ENCODE results near the gene TUBGCP4. TPM values are rescaled to one million over a fixed set of nuclear protein-coding genes. Genes with fewer than 3 reads are reported as not detected.

Gene TUBGCP4
- total RNA-seq, 1 experiment from 2014 or later: 31.9 TPM

DNA sequence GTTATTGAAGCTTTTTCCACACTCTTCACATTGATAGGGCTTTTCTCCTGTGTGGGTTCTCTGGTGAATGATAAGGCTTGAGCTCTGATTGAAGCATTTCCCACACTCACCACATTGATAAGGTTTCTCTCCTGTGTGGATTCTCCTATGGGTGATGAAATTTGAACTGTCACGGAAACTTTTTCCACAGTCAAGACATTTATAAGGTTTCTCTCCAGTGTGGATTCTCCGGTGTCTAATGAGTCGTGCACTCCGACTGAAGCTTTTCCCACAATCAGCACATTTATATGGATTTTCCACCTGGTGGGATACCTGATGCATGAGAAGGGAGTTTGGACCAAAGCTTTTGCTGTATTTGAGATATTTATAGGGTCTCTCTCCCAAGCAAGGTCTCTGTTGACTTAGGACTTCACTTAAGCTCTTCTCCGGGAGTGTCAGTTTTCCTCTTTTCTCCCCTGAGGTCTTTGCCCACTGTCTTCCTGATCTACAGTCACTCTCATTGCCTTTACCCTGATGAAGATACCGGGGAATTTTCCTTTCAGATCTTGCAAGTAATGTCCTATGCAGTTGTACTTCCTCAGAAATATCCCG is 9.5 kb upstream of the TUBGCP4 start:
- TSS peak; percentile 44 for BruUV-seq (replicated peaks)
- Histone ChIP-seq H3K27ac (ENCODE audit: low read length) (no peak overlapping the region), H3K4me3 (ENCODE audit: low read depth in 2 of 2, low read length in 2 of 2) (no peak overlapping the region), H3K4me1 (ENCODE audit: control insufficient read depth, insufficient read depth, low read length) (no peaks in the 10 kb centered on the region), H3K27me3 (ENCODE audit: control insufficient read depth, insufficient read depth, low read length) (no peaks in the 10 kb centered on the region), H3K9me3 (ENCODE audit: control insufficient read depth, insufficient read depth, low read depth, low read length) (peaks cover 76% of the 10 kb centered on the region), H3K36me3 (ENCODE audit: control insufficient read depth, insufficient read depth, low read length) (no peaks in the 10 kb centered on the region; the same call in 1 of the 2 replicates)
- no peak for ATAC-seq
- intact Hi-C loops (cut with micrococcal nuclease; ENCODE audit: unreplicated experiment): no loop called here
- ChIA-PET POLR2A (no interaction called here), CTCF (no interaction called here)
- TF ChIP-seq, protein P1, sequence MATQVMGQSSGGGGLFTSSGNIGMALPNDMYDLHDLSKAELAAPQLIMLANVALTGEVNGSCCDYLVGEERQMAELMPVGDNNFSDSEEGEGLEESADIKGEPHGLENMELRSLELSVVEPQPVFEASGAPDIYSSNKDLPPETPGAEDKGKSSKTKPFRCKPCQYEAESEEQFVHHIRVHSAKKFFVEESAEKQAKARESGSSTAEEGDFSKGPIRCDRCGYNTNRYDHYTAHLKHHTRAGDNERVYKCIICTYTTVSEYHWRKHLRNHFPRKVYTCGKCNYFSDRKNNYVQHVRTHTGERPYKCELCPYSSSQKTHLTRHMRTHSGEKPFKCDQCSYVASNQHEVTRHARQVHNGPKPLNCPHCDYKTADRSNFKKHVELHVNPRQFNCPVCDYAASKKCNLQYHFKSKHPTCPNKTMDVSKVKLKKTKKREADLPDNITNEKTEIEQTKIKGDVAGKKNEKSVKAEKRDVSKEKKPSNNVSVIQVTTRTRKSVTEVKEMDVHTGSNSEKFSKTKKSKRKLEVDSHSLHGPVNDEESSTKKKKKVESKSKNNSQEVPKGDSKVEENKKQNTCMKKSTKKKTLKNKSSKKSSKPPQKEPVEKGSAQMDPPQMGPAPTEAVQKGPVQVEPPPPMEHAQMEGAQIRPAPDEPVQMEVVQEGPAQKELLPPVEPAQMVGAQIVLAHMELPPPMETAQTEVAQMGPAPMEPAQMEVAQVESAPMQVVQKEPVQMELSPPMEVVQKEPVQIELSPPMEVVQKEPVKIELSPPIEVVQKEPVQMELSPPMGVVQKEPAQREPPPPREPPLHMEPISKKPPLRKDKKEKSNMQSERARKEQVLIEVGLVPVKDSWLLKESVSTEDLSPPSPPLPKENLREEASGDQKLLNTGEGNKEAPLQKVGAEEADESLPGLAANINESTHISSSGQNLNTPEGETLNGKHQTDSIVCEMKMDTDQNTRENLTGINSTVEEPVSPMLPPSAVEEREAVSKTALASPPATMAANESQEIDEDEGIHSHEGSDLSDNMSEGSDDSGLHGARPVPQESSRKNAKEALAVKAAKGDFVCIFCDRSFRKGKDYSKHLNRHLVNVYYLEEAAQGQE (IDR thresholded peaks at IDR 0.05; ENCODE audit: insufficient read depth in 1 of 2, low read depth in 2 of 2, low read length in 1 of 2): no peak
- no peak for TF ChIP-seq SIN3A (IDR thresholded peaks at IDR 0.05; ENCODE audit: borderline replicate concordance, insufficient read depth, low read depth, low read length)
- TF ChIP-seq, protein P2, sequence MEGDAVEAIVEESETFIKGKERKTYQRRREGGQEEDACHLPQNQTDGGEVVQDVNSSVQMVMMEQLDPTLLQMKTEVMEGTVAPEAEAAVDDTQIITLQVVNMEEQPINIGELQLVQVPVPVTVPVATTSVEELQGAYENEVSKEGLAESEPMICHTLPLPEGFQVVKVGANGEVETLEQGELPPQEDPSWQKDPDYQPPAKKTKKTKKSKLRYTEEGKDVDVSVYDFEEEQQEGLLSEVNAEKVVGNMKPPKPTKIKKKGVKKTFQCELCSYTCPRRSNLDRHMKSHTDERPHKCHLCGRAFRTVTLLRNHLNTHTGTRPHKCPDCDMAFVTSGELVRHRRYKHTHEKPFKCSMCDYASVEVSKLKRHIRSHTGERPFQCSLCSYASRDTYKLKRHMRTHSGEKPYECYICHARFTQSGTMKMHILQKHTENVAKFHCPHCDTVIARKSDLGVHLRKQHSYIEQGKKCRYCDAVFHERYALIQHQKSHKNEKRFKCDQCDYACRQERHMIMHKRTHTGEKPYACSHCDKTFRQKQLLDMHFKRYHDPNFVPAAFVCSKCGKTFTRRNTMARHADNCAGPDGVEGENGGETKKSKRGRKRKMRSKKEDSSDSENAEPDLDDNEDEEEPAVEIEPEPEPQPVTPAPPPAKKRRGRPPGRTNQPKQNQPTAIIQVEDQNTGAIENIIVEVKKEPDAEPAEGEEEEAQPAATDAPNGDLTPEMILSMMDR (IDR thresholded peaks at IDR 0.05): no peak
- TF ChIP-seq POLR2AphosphoS5 (IDR thresholded peaks at IDR 0.05; ENCODE audit: low read depth, low read length): no peak
- TF ChIP-seq TCF7L2 (IDR thresholded peaks at IDR 0.05; ENCODE audit: low read depth, low read length): no peak
- in situ Hi-C loops (cut with HindIII; ENCODE audit: low pct_unique_long_range_greater_than_20kb, low sequenced_read_pairs): no loop called here
- DNase-seq (ENCODE audit: low read depth, low spot score): no peak

DNA sequence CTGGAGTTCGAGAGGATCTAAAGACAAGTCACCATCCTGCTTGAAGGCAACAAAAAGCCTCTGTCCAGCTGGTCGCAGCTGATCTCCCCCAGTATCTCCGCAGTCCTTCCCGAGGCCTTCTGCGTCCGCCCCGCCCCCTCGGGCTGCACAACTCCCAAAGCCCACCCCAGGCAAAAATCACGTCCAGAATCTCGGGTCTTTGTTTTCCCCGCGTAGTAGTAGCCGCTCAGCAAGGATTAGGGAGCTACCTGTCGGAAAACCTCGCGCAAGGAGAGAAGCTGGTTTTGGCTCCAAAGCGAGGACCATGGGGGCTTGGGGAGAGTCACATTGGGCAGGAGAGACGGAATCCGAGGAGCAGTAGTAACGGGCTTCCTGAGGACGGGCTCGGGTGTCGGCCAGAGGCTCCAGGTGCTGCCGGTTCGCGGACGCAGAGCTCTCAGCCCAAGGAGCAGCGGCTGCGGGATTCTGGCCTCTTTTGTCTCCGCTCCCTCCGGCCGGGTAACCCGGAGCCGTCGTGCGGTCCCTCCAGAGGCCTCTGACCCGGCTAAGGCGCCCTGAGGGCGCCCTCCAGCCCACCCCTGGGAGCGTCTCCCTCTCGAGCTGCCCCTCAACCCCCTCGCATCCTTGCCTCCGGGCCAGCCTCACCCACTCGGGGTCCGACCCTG is 459 bp upstream of the TUBGCP4 start:
- H3K27ac ChIP-seq (ENCODE audit: low read length): peak overlapping the region; percentile 87
- TF ChIP-seq TCF7L2 (IDR thresholded peaks at IDR 0.05; ENCODE audit: low read depth, low read length) (no peak), POLR2AphosphoS5 (IDR thresholded peaks at IDR 0.05; ENCODE audit: low read depth, low read length) (no peak), SIN3A (IDR thresholded peaks at IDR 0.05; ENCODE audit: borderline replicate concordance, insufficient read depth, low read depth, low read length) (no peak)
- TF ChIP-seq, protein P1 (IDR thresholded peaks at IDR 0.05; ENCODE audit: insufficient read depth in 1 of 2, low read depth in 2 of 2, low read length in 1 of 2): no peak
- TF ChIP-seq, protein P2 (IDR thresholded peaks at IDR 0.05): no peak
- H3K4me3 ChIP-seq (ENCODE audit: low read depth in 2 of 2, low read length in 2 of 2): peak overlapping the region; percentile 75 to 77
- peaks cover 41% of the 10 kb centered on the region for H3K9me3 ChIP-seq (ENCODE audit: control insufficient read depth, insufficient read depth, low read depth, low read length)
- ChIA-PET CTCF (interaction anchor here (0.6 to 0.7 kb wide), 2 partner anchors 22 to 542 kb away, joined by 3 to 4 read pairs; no protein-coding TSS in a partner anchor), POLR2A (interaction anchor here (0.6 to 0.7 kb wide), 3 partner anchors 29 to 554 kb away, joined by 3 read pairs; no protein-coding TSS in a partner anchor)
- intact Hi-C loops (cut with micrococcal nuclease; ENCODE audit: unreplicated experiment) (no loop called here), in situ Hi-C loops (cut with HindIII; ENCODE audit: low pct_unique_long_range_greater_than_20kb, low sequenced_read_pairs) (no loop called here)
- no TSS peak for BruUV-seq (replicated peaks)
- no peaks in the 10 kb centered on the region; the same call in none of the 2 replicates for H3K36me3 ChIP-seq (ENCODE audit: control insufficient read depth, insufficient read depth, low read length)
- peaks cover 5% of the 10 kb centered on the region for H3K4me1 ChIP-seq (ENCODE audit: control insufficient read depth, insufficient read depth, low read length)
- H3K27me3 ChIP-seq (ENCODE audit: control insufficient read depth, insufficient read depth, low read length): no peaks in the 10 kb centered on the region
- DNase-seq (ENCODE audit: low read depth, low spot score) (no peak), ATAC-seq (peak; percentile 75)

Measured in Panc1 (cell line).